Measurements from ENCODE around the gene CCT4. TPM values are rescaled to one million over a fixed set of nuclear protein-coding genes. Genes with fewer than 3 reads are reported as not detected.

The CCT4 gene
- total RNA-seq, 1 experiment from 2014 or later: 345 TPM

DNA sequence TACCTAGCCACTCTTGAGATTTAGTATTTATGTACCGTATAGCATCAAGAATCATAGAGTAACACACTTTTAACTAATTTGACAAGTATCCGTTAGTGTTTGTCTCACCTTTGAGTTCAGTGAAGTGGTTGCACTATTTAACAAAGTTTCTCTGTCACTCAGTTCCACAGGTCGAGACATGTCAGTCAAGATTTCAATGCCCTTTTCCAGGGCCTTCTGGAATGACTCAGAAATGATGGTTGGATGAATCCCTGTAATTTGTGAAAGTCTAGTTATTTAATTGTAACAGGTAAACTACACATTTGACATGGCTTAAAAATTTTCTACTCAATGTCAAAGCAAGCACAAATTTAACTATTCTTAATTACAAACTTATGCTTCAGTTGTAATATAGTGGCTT lies 9.7 kb downstream of the CCT4 start:
- POLR2A ChIA-PET: no interaction called here
- no peaks in the 10 kb centered on the region for H3K4me1 Mint-ChIP-seq
- no peak overlapping the region for H3K27ac Mint-ChIP-seq
- CTCF ChIA-PET: no interaction called here
- H3K9me3 Mint-ChIP-seq: no peaks in the 10 kb centered on the region
- ATAC-seq (no peak), DNase-seq (ENCODE audit: low spot score) (no peak)
- H3K4me3 Mint-ChIP-seq: no peak overlapping the region
- peaks cover 85% of the 10 kb centered on the region for H3K36me3 Mint-ChIP-seq
- TF ChIP-seq, protein P1, sequence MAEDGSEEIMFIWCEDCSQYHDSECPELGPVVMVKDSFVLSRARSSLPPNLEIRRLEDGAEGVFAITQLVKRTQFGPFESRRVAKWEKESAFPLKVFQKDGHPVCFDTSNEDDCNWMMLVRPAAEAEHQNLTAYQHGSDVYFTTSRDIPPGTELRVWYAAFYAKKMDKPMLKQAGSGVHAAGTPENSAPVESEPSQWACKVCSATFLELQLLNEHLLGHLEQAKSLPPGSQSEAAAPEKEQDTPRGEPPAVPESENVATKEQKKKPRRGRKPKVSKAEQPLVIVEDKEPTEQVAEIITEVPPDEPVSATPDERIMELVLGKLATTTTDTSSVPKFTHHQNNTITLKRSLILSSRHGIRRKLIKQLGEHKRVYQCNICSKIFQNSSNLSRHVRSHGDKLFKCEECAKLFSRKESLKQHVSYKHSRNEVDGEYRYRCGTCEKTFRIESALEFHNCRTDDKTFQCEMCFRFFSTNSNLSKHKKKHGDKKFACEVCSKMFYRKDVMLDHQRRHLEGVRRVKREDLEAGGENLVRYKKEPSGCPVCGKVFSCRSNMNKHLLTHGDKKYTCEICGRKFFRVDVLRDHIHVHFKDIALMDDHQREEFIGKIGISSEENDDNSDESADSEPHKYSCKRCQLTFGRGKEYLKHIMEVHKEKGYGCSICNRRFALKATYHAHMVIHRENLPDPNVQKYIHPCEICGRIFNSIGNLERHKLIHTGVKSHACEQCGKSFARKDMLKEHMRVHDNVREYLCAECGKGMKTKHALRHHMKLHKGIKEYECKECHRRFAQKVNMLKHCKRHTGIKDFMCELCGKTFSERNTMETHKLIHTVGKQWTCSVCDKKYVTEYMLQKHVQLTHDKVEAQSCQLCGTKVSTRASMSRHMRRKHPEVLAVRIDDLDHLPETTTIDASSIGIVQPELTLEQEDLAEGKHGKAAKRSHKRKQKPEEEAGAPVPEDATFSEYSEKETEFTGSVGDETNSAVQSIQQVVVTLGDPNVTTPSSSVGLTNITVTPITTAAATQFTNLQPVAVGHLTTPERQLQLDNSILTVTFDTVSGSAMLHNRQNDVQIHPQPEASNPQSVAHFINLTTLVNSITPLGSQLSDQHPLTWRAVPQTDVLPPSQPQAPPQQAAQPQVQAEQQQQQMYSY (CRISPR knock-in tag; IDR thresholded peaks at IDR 0.05): no peak
- TF ChIP-seq GRHL2 (CRISPR knock-in tag; IDR thresholded peaks at IDR 0.05; ENCODE audit: insufficient replicate concordance, severe bottlenecking) (no peak), ATF1 (CRISPR knock-in tag; IDR thresholded peaks at IDR 0.05) (no peak), ZNF671 (CRISPR knock-in tag; IDR thresholded peaks at IDR 0.05) (no peak)
- TF ChIP-seq, protein P2, sequence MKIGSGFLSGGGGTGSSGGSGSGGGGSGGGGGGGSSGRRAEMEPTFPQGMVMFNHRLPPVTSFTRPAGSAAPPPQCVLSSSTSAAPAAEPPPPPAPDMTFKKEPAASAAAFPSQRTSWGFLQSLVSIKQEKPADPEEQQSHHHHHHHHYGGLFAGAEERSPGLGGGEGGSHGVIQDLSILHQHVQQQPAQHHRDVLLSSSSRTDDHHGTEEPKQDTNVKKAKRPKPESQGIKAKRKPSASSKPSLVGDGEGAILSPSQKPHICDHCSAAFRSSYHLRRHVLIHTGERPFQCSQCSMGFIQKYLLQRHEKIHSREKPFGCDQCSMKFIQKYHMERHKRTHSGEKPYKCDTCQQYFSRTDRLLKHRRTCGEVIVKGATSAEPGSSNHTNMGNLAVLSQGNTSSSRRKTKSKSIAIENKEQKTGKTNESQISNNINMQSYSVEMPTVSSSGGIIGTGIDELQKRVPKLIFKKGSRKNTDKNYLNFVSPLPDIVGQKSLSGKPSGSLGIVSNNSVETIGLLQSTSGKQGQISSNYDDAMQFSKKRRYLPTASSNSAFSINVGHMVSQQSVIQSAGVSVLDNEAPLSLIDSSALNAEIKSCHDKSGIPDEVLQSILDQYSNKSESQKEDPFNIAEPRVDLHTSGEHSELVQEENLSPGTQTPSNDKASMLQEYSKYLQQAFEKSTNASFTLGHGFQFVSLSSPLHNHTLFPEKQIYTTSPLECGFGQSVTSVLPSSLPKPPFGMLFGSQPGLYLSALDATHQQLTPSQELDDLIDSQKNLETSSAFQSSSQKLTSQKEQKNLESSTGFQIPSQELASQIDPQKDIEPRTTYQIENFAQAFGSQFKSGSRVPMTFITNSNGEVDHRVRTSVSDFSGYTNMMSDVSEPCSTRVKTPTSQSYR (CRISPR knock-in tag; IDR thresholded peaks at IDR 0.05): no peak
- TF ChIP-seq, protein P3, sequence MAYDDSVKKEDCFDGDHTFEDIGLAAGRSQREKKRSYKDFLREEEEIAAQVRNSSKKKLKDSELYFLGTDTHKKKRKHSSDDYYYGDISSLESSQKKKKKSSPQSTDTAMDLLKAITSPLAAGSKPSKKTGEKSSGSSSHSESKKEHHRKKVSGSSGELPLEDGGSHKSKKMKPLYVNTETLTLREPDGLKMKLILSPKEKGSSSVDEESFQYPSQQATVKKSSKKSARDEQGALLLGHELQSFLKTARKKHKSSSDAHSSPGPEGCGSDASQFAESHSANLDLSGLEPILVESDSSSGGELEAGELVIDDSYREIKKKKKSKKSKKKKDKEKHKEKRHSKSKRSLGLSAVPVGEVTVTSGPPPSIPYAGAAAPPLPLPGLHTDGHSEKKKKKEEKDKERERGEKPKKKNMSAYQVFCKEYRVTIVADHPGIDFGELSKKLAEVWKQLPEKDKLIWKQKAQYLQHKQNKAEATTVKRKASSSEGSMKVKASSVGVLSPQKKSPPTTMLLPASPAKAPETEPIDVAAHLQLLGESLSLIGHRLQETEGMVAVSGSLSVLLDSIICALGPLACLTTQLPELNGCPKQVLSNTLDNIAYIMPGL (CRISPR knock-in tag; IDR thresholded peaks at IDR 0.05): no peak
- no peaks in the 10 kb centered on the region for H3K27me3 Mint-ChIP-seq (ENCODE audit: low read depth)

DNA sequence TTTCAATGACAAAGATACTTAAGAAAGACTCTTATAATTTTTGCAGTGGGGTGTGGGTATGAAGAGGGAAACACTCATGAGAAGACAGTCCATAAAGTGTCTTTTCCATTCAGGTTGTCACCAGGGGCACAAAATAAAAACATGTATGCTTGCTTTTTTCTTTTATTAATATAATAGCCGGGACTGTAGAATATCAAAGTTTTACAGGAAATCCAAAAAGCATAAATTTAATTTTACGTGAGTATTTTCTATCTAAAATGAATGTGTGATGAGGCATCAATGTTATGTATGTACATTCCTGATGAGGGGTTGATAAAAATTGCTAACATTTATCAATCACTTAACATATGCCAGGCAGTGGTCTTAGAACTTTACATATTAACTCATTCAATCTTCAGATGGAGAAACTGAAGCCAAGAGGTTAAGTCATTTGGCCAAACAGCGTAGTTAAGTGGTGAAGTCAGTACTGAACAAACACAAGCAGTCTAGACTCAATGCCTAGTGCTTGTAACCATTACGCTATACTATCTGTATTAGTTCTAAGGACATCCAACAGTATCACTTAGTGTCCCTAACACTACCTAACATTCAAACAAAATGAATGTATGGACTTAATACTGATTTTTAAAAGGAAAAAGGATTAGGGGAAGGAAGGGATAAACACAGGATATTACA lies 10.7 kb downstream of the CCT4 start:
- H3K4me3 Mint-ChIP-seq: no peak overlapping the region
- ChIA-PET POLR2A (no interaction called here), CTCF (no interaction called here)
- H3K9me3 Mint-ChIP-seq: no peaks in the 10 kb centered on the region
- peaks cover 81% of the 10 kb centered on the region for H3K36me3 Mint-ChIP-seq
- H3K27ac Mint-ChIP-seq: no peak overlapping the region
- H3K27me3 Mint-ChIP-seq (ENCODE audit: low read depth): no peaks in the 10 kb centered on the region
- DNase-seq (ENCODE audit: low spot score) (no peak), ATAC-seq (no peak)
- H3K4me1 Mint-ChIP-seq: no peaks in the 10 kb centered on the region
- TF ChIP-seq CBFB (CRISPR knock-in tag; IDR thresholded peaks at IDR 0.05; ENCODE audit: low read depth) (no peak), AFF4 (CRISPR knock-in tag; IDR thresholded peaks at IDR 0.05; ENCODE audit: borderline replicate concordance) (no peak), GRHL2 (CRISPR knock-in tag; IDR thresholded peaks at IDR 0.05; ENCODE audit: insufficient replicate concordance, severe bottlenecking) (no peak), SMAD3 (CRISPR knock-in tag; IDR thresholded peaks at IDR 0.05; ENCODE audit: borderline replicate concordance) (no peak), TP53 (CRISPR knock-in tag; IDR thresholded peaks at IDR 0.05) (no peak), CREM (CRISPR knock-in tag; IDR thresholded peaks at IDR 0.05) (no peak), ZNF532 (CRISPR knock-in tag; IDR thresholded peaks at IDR 0.05; ENCODE audit: borderline replicate concordance) (no peak), ZMAT4 (CRISPR knock-in tag; IDR thresholded peaks at IDR 0.05) (no peak), ZNF263 (CRISPR knock-in tag; IDR thresholded peaks at IDR 0.05; ENCODE audit: low read depth) (no peak)
- TF ChIP-seq, protein P4, sequence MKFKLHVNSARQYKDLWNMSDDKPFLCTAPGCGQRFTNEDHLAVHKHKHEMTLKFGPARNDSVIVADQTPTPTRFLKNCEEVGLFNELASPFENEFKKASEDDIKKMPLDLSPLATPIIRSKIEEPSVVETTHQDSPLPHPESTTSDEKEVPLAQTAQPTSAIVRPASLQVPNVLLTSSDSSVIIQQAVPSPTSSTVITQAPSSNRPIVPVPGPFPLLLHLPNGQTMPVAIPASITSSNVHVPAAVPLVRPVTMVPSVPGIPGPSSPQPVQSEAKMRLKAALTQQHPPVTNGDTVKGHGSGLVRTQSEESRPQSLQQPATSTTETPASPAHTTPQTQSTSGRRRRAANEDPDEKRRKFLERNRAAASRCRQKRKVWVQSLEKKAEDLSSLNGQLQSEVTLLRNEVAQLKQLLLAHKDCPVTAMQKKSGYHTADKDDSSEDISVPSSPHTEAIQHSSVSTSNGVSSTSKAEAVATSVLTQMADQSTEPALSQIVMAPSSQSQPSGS (CRISPR knock-in tag; IDR thresholded peaks at IDR 0.05; ENCODE audit: borderline replicate concordance, low read depth): no peak

Measured in WTC11 (cell line).